Measurements from ENCODE around the gene NRM. TPM values are rescaled to one million over a fixed set of nuclear protein-coding genes. Genes with fewer than 3 reads are reported as not detected.

The NRM gene
- total RNA-seq, 1 donor from 2014 or later: 17.8 TPM

DNA sequence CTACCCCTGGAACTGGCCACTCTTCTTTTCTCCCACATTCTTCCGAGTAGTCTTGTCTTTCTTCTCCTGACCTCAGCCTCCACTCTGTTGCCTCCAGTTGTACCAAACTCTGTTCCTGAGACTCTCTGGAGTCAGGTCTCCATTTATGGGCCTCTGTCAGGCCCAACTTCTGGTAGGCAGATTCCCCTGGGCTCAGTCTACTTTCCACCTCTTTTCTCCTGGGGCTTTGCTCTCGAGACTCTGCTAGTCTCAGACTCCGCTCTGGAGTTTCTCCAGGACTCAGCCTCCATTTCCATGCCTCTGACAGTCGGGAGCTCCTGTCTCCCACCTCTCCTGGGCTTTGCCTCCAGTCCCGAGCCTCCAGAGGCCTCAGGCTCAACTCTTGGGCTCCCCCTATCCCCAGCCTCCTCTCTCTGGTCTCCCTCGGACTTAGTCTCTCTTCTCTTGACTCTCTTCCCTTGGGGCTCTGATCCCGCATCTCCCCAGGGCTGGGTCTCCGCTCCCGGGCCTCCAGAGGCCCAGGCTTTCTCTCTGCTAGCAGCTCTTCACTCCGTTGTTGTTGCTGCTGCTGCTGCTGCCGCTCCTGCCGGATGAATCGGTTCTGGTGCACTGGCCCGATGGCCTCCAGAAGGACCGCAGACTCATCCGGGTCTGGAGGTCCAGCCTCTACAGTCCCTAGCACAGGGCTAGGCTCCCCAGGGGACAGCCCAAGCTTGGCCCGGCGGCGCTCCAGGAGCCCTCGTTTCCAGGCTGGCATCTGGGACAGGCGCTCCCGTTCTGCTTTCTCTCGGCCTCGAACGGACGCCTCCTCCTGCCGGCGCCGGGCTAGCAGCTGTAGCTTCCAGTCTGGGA is 5.4 kb downstream of the NRM start:
- Mint-ChIP-seq H3K9me3 (no peaks in the 10 kb centered on the region), H3K36me3 (ENCODE audit: low read depth) (peaks cover 46% of the 10 kb centered on the region), H3K27ac (peak overlapping the region; percentile 99), H3K4me1 (peaks cover 82% of the 10 kb centered on the region), H3K27me3 (no peaks in the 10 kb centered on the region), H3K4me3 (peak overlapping the region; percentile 92)
- no peak for ATAC-seq (ENCODE audit: low read depth)
- ChIA-PET POLR2A (interaction anchor here (0.5 to 15.3 kb wide), 11 partner anchors 10 to 1512 kb away, joined by 3 to 697 read pairs (median 5); partner anchors contain the start of genes ABCF1, DDR1, MDC1 and MRPS18B), CTCF (interaction anchor here (1.0 to 15.7 kb wide), 2 partner anchors 13 to 43 kb away, joined by 4 to 576 read pairs; partner anchors contain the start of genes DHX16 and TUBB)
- no peak for DNase-seq
- intact Hi-C loops (cut with micrococcal nuclease): loop anchor here (2.0 to 10.0 kb wide), 2 partner anchors 13 to 879 kb away; partner anchors contain the start of gene DHX16
- TF ChIP-seq CTCF (IDR thresholded peaks at IDR 0.05): no peak

DNA sequence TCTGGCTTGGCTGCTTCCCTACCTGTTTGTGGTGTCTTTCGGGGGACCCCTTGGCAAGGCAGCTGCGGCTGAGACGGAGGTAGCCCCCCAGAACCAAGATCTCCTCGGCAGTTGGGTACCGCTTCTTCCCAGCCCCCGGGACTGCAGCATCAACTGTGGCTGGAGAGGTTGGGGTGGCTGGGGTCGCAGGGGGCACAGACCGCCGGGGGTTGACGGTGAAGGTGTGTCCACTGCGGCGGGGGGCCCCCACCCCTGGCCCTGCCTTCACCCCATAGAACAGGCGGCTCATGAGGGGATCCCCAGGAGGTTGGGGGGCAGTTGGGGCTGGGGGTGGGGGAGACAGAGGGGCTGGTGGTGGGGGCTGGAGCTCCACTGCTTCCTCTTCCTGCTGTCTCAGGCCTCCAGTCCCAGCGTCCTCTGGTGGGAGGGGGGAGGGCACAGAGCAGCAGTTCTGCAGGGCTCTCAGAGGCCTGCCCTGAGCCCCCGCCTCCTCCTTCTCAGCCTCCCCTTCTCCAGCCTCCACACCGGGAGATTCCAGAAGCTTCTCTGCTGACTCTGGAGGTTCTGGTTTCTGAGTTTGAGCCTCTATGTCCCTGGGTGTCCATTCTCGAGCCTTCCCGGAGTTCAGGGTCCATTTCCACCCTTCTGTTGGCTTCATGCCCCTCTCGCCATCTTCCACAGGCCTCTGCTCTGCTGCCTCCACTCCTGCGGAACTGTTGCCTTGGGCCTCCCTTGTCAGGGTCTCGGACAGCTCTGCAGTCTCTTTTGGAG is 6.2 kb downstream of the NRM start:
- ATAC-seq (ENCODE audit: low read depth): no peak
- ChIA-PET CTCF (interaction anchor here (1.0 to 15.7 kb wide), 2 partner anchors 12 to 44 kb away, joined by 4 to 576 read pairs; partner anchors contain the start of genes DHX16 and TUBB), POLR2A (interaction anchor here (0.5 to 15.3 kb wide), 7 partner anchors 9 to 168 kb away, joined by 3 to 697 read pairs (median 5); partner anchors contain the start of genes ABCF1, MDC1, MRPS18B and PPP1R10)
- H3K4me1 Mint-ChIP-seq: peaks cover 82% of the 10 kb centered on the region
- H3K4me3 Mint-ChIP-seq: peak overlapping the region; percentile 92
- intact Hi-C loops (cut with micrococcal nuclease): loop anchor here (5.0 to 10.0 kb wide), 3 partner anchors 223 to 880 kb away; partner anchors contain the start of genes GTF2H4 and TRIM26
- H3K27me3 Mint-ChIP-seq: no peaks in the 10 kb centered on the region
- no peak for DNase-seq
- H3K36me3 Mint-ChIP-seq (ENCODE audit: low read depth): peaks cover 54% of the 10 kb centered on the region
- H3K27ac Mint-ChIP-seq: peak overlapping the region; percentile 99
- no peaks in the 10 kb centered on the region for H3K9me3 Mint-ChIP-seq
- TF ChIP-seq CTCF (IDR thresholded peaks at IDR 0.05): no peak

- H3K9me3 Mint-ChIP-seq: no peaks in the 10 kb centered on the region
- peaks cover 59% of the 10 kb centered on the region for H3K36me3 Mint-ChIP-seq (ENCODE audit: low read depth)
- peak overlapping the region; percentile 92 for H3K4me3 Mint-ChIP-seq
- CTCF ChIA-PET: interaction anchor here (1.0 to 15.7 kb wide), 2 partner anchors 12 to 44 kb away, joined by 4 to 576 read pairs; partner anchors contain the start of genes DHX16 and TUBB
- no peak for ATAC-seq (ENCODE audit: low read depth)
- TF ChIP-seq CTCF (IDR thresholded peaks at IDR 0.05): no peak
- no peak for DNase-seq
- peaks cover 82% of the 10 kb centered on the region for H3K4me1 Mint-ChIP-seq
- intact Hi-C loops (cut with micrococcal nuclease): loop anchor here (2.0 to 10.0 kb wide), 4 partner anchors 67 to 881 kb away; partner anchors contain the start of genes GTF2H4, MRPS18B, PPP1R10 and TRIM26
- POLR2A ChIA-PET: interaction anchor here (0.7 to 15.3 kb wide), 9 partner anchors 8 to 519 kb away, joined by 3 to 697 read pairs (median 4); partner anchors contain the start of genes ABCF1, MDC1, MRPS18B and PPP1R10
- H3K27me3 Mint-ChIP-seq: no peaks in the 10 kb centered on the region
- peak overlapping the region; percentile 99 for H3K27ac Mint-ChIP-seq
These were observed 6.8 kb downstream of the NRM start for GRCh38 chr6:30683980-30684338.

GRCh38 chr6:30683183-30683979 is 7.4 kb downstream of the NRM start:
- no peak for TF ChIP-seq CTCF (IDR thresholded peaks at IDR 0.05)
- DNase-seq (no peak), ATAC-seq (ENCODE audit: low read depth) (no peak)
- Mint-ChIP-seq H3K9me3 (no peaks in the 10 kb centered on the region), H3K36me3 (ENCODE audit: low read depth) (peaks cover 65% of the 10 kb centered on the region), H3K4me1 (peaks cover 82% of the 10 kb centered on the region), H3K27me3 (no peaks in the 10 kb centered on the region), H3K27ac (peak overlapping the region; percentile 99), H3K4me3 (peak overlapping the region; percentile 92)
- intact Hi-C loops (cut with micrococcal nuclease): loop anchor here (2.0 to 10.0 kb wide), 4 partner anchors 67 to 881 kb away; partner anchors contain the start of genes GTF2H4, MRPS18B, PPP1R10 and TRIM26
- ChIA-PET CTCF (interaction anchor here (15.7 kb wide), 1 partner anchor 45 kb away, joined by 576 read pairs; the partner anchor contains the start of gene TUBB), POLR2A (interaction anchor here (0.6 to 15.3 kb wide), 13 partner anchors 9 to 520 kb away, joined by 3 to 697 read pairs (median 9); partner anchors contain the start of genes DHX16, MDC1, MRPS18B and NRM)

Measured in activated B cell treated with CpG ODN at 0.5 μM for 24 hours (primary cell).